GM18526 (cell line): Measurements from ENCODE around the gene CPEB4.

Experiments
- POLR2A ChIP-seq: IDR thresholded peaks from 3 replicates; pipeline ENCODE4 v1.6.1; 2011; ENCODE audit not compliant: insufficient read length; ENCODE audit errors: extremely low read depth

Gene CPEB4

GRCh38 chr5:173963182-173963838 lies 75.2 kb downstream of the CPEB4 start:
- TF ChIP-seq POLR2A: no peak

- no peak for TF ChIP-seq POLR2A
Measured at GRCh38 chr5:173963867-173964441, 75.8 kb downstream of the CPEB4 start.

GRCh38 chr5:173964506-173964905 lies 76.4 kb downstream of the CPEB4 start:
- TF ChIP-seq POLR2A: no peak

- TF ChIP-seq POLR2A: no peak
Measured at GRCh38 chr5:173967241-173967640, 79.1 kb downstream of the CPEB4 start.

GRCh38 chr5:173968154-173968797 lies 80.1 kb downstream of the CPEB4 start:
- TF ChIP-seq POLR2A: no peak

- no peak for TF ChIP-seq POLR2A
Measured at GRCh38 chr5:173969167-173970049, 81.3 kb downstream of the CPEB4 start.

- TF ChIP-seq POLR2A: no peak
Measured at GRCh38 chr5:173970878-173971650, 82.9 kb downstream of the CPEB4 start.

- no peak for TF ChIP-seq POLR2A
Measured at GRCh38 chr5:173971681-173972345, 83.7 kb downstream of the CPEB4 start.

GRCh38 chr5:173972607-173972924 lies 84.4 kb downstream of the CPEB4 start:
- no peak for TF ChIP-seq POLR2A

GRCh38 chr5:173972925-173973615 lies 84.9 kb downstream of the CPEB4 start:
- TF ChIP-seq POLR2A: no peak

GRCh38 chr5:173973616-173973969 lies 85.4 kb downstream of the CPEB4 start:
- TF ChIP-seq POLR2A: no peak

GRCh38 chr5:173974688-173975239 lies 86.6 kb downstream of the CPEB4 start:
- TF ChIP-seq POLR2A: no peak

GRCh38 chr5:173981185-173981761 lies 93.1 kb downstream of the CPEB4 start:
- no peak for TF ChIP-seq POLR2A
